ENCODE data around the gene PLXNA3. TPM values are rescaled to one million over a fixed set of nuclear protein-coding genes. Genes with fewer than 3 reads are reported as not detected.

The PLXNA3 gene
- total and polyA plus RNA-seq, 12 donors = 2.1 to 83.6 (median 24.8) TPM

DNA sequence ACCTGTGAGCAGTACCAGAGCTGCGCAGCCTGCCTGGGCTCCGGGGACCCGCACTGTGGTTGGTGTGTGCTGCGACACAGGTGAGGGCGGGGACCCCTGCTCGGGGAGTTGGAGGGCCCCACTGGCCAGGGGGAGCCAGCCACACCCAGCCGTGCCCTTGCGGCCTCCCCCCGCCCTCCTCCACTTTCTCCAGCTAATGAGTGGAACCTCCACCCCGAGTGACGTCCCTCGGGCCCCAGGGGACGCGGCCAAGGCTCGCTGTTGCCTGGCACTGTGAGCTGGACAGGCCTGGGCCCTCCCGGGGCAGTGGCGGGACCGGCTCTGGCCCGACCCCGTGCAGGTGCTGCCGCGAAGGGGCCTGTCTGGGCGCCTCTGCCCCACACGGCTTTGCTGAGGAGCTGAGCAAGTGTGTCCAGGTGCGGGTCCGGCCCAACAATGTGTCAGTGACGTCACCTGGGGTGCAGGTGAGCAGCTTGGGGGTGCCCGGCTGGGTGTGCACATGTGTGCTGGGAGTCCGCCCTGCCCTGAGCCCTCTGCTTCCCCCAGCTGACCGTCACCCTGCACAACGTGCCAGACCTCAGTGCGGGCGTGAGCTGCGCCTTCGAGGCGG is 5.6 kb downstream of the PLXNA3 start:
- no peak for DNase-seq
- H3K9me3 ChIP-seq (replicated peaks in 1 of 3) = no peaks in the 10 kb centered on the region
- H3K4me1 ChIP-seq (replicated peaks in 1 of 2) = no peaks in the 10 kb centered on the region
- no peaks in the 10 kb centered on the region for H3K27me3 ChIP-seq
- H3K4me3 ChIP-seq = no peak overlapping the region
- intact Hi-C loops (cut with DNase I) = no loop called here
- no peak overlapping the region for H3K27ac ChIP-seq
- peaks cover 0 to 46% of the 10 kb centered on the region in 2 donors for H3K36me3 ChIP-seq (replicated peaks in 1 of 2)
- 89 to 100% (median 96%) methylated on average over 1 to 35 of the region's 36 CpGs for WGBS, 4 donors
- TF ChIP-seq, protein P1, sequence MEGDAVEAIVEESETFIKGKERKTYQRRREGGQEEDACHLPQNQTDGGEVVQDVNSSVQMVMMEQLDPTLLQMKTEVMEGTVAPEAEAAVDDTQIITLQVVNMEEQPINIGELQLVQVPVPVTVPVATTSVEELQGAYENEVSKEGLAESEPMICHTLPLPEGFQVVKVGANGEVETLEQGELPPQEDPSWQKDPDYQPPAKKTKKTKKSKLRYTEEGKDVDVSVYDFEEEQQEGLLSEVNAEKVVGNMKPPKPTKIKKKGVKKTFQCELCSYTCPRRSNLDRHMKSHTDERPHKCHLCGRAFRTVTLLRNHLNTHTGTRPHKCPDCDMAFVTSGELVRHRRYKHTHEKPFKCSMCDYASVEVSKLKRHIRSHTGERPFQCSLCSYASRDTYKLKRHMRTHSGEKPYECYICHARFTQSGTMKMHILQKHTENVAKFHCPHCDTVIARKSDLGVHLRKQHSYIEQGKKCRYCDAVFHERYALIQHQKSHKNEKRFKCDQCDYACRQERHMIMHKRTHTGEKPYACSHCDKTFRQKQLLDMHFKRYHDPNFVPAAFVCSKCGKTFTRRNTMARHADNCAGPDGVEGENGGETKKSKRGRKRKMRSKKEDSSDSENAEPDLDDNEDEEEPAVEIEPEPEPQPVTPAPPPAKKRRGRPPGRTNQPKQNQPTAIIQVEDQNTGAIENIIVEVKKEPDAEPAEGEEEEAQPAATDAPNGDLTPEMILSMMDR (IDR thresholded peaks at IDR 0.05) = no peak
- TF ChIP-seq POLR2A (IDR thresholded peaks at IDR 0.05) = no peak

DNA sequence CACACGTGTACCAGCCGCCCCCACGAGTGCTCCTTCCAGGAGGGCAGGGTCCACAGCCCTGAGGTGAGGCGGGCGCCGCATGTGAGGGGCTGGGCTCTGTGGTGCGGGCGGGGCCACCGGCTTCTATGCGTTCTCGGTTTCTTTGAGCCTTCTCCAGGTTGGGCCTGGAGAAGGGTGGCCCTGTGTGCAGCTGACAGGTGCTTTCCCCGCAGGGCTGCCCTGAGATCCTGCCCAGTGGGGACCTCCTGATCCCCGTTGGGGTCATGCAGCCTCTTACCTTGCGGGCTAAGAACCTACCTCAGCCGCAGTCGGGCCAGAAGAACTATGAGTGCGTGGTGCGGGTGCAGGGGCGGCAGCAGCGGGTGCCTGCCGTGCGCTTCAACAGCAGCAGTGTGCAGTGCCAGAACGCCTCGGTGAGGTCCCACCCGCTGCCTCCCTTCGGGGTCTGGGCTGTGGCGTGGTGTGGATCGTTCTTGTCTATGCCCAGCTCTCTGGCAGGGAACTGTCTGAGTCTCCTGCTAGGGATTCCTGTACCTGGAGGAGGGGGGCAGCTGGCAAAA is 6.8 kb downstream of the PLXNA3 start:
- 60 to 94% (median 93%) methylated on average over 1 to 28 of the region's 28 CpGs for WGBS, 4 donors

DNA sequence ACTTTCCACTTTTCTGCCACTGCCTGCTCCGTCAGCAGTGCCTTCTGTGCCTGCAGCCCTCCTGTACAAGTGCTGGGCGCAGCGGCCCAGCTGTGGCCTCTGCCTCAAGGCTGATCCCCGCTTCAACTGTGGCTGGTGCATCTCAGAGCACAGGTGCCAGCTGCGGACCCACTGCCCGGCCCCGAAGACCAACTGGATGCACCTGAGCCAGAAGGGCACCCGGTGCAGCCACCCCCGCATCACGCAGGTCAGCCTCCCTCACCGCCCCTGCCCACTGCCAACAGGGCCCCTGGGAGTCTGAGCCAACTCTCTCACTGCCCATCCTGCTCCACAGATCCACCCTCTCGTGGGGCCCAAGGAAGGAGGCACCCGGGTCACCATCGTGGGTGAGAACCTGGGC is 7.5 kb downstream of the PLXNA3 start:
- Histone ChIP-seq H3K27ac (no peak overlapping the region), H3K9me3 (replicated peaks in 1 of 3) (no peaks in the 10 kb centered on the region), H3K36me3 (replicated peaks in 1 of 2) (peaks cover 0 to 65% of the 10 kb centered on the region in 2 donors), H3K4me1 (replicated peaks in 1 of 2) (no peaks in the 10 kb centered on the region), H3K27me3 (no peaks in the 10 kb centered on the region), H3K4me3 (no peak overlapping the region)
- 92 to 95% (median 93%) methylated on average over 2 to 14 of the region's 14 CpGs for WGBS, 4 donors
- TF ChIP-seq, protein P1 (IDR thresholded peaks at IDR 0.05) = no peak
- intact Hi-C loops (cut with DNase I) = no loop called here
- no peak for DNase-seq

More for the DNA sequence above, 6.8 kb downstream of the PLXNA3 start:
- intact Hi-C loops (cut with DNase I) = no loop called here
- Histone ChIP-seq H3K36me3 (replicated peaks in 1 of 2) (peaks cover 0 to 58% of the 10 kb centered on the region in 2 donors), H3K4me1 (replicated peaks in 1 of 2) (no peaks in the 10 kb centered on the region), H3K9me3 (replicated peaks in 1 of 3) (no peaks in the 10 kb centered on the region), H3K27ac (no peak overlapping the region), H3K27me3 (no peaks in the 10 kb centered on the region), H3K4me3 (no peak overlapping the region)
- DNase-seq = no peak
- no peak for TF ChIP-seq POLR2A (IDR thresholded peaks at IDR 0.05)
- TF ChIP-seq, protein P1 (IDR thresholded peaks at IDR 0.05) = no peak

DNA sequence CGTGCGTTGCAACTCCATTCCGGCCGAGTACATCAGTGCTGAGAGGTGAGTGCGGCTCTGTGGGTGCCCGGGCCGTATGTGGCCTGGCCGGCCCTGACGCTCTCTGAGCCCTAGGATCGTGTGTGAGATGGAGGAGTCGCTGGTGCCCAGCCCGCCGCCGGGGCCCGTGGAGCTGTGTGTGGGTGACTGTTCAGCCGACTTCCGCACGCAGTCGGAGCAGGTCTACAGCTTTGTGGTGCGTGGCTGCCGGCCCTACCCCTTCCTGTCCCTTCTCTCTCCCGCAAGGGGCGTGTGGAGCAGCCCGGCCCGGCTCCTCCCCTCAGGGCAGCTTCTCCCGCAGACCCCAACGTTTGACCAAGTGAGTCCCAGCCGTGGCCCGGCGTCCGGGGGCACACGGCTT is 8.0 kb downstream of the PLXNA3 start:
- Histone ChIP-seq H3K4me3 (no peak overlapping the region), H3K36me3 (replicated peaks in 1 of 2) (peaks cover 0 to 69% of the 10 kb centered on the region in 2 donors), H3K9me3 (replicated peaks in 1 of 3) (no peaks in the 10 kb centered on the region), H3K4me1 (replicated peaks in 1 of 2) (no peaks in the 10 kb centered on the region), H3K27me3 (no peaks in the 10 kb centered on the region), H3K27ac (no peak overlapping the region)
- TF ChIP-seq, protein P1 (IDR thresholded peaks at IDR 0.05) = no peak
- TF ChIP-seq POLR2A (IDR thresholded peaks at IDR 0.05) = no peak
- intact Hi-C loops (cut with DNase I) = no loop called here
- no peak for DNase-seq
- WGBS, 4 donors = 88 to 94% (median 91%) methylated on average over 20 to 32 of the region's 32 CpGs; no CpG with 5 or more reads in 1 of the 4 donors

Measured in adrenal gland (tissue), 12 donors.